ENCODE results near the gene NDRG4. TPM values are rescaled to one million over a fixed set of nuclear protein-coding genes. Genes with fewer than 3 reads are reported as not detected.

NDRG4 gene
- total RNA-seq (62.3 and 80.3 TPM in 2 replicates), polyA plus RNA-seq (48.0 and 54.4 TPM in 2 replicates)

DNA sequence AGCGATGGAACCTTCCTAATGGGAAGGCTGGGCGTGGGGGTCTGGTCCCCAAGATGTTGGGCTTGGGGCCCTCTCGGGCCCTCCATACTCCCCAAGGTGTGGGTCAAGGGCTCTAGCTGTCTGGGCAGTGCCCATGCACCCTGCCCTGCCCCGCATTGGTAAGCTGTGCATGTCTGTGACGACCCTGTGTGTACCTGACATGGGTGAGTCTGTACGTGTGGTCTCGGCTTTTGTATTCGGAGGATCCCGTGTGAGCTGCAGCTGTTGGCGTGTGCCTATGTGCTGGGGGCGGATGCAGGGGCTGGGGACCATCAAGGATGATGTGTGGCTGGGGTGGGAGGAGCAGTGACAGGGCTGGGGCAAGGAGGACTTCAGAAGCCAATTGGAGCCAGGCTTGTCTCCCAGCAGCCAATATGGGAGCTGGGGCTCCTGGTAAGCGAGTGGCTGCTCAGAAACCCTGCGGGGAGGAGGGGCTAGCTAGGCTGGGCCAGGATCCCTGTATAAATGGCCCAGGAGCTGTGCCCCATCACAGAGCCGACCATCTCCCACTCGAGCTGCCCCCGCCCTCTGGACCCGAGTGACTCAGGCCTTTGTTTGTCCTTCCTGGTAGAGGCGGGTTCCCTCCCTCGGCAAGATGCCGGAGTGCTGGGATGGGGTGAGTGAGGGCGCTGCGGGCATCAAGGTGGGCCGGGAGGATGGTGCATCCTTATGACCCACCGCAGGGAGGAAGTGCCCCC lies at the start of gene NDRG4:
TSS of gene NDRG4 (plus strand) at position 529 of the 737 bp plus-strand sequence. CDS start at position 635, 106 bp downstream.
- H3K9me3 ChIP-seq (ENCODE audit: low read depth): no peaks in the 10 kb centered on the region
- peaks cover 3% of the 10 kb centered on the region for H3K4me1 ChIP-seq (ENCODE audit: low read depth)
- no peaks in the 10 kb centered on the region for H3K36me3 ChIP-seq
- no peak within 1 kb of the TSS for H3K27ac ChIP-seq
- peak; percentile 92 for DNase-seq (ENCODE audit: low read depth in 1 of 2, low spot score in 1 of 2)
- TF ChIP-seq CTCF (IDR thresholded peaks at IDR 0.05; ENCODE audit: low read depth, low read length): no peak
- H3K27me3 ChIP-seq: no peaks in the 10 kb centered on the region
- peak within 1 kb of the TSS; percentile 51 for H3K4me3 ChIP-seq

- no peak for TF ChIP-seq CTCF (IDR thresholded peaks at IDR 0.05; ENCODE audit: low read depth, low read length)
- Histone ChIP-seq H3K4me3 (no peak overlapping the region), H3K9me3 (ENCODE audit: low read depth) (no peaks in the 10 kb centered on the region), H3K36me3 (no peaks in the 10 kb centered on the region), H3K27ac (no peak overlapping the region), H3K4me1 (ENCODE audit: low read depth) (peaks cover under 1% of the 10 kb centered on the region), H3K27me3 (no peaks in the 10 kb centered on the region)
- no peak for DNase-seq (ENCODE audit: low read depth in 1 of 2, low spot score in 1 of 2)
Measured at GRCh38 chr16:58450590-58450989, 49.4 kb upstream of the NDRG4 start.

- H3K4me3 ChIP-seq: no peak overlapping the region
- DNase-seq (ENCODE audit: low read depth in 1 of 2, low spot score in 1 of 2): no peak
- no peaks in the 10 kb centered on the region for H3K36me3 ChIP-seq
- H3K9me3 ChIP-seq (ENCODE audit: low read depth): no peaks in the 10 kb centered on the region
- H3K27me3 ChIP-seq: no peaks in the 10 kb centered on the region
- TF ChIP-seq CTCF (IDR thresholded peaks at IDR 0.05; ENCODE audit: low read depth, low read length): no peak
- H3K4me1 ChIP-seq (ENCODE audit: low read depth): peaks cover 7% of the 10 kb centered on the region
- H3K27ac ChIP-seq: no peak overlapping the region
Measured at GRCh38 chr16:58451265-58451689, 48.7 kb upstream of the NDRG4 start.

GRCh38 chr16:58451945-58452401 lies 48.0 kb upstream of the NDRG4 start:
- Histone ChIP-seq H3K4me3 (no peak overlapping the region), H3K4me1 (ENCODE audit: low read depth) (peaks cover 9% of the 10 kb centered on the region), H3K27me3 (no peaks in the 10 kb centered on the region), H3K9me3 (ENCODE audit: low read depth) (no peaks in the 10 kb centered on the region), H3K36me3 (no peaks in the 10 kb centered on the region), H3K27ac (no peak overlapping the region)
- TF ChIP-seq CTCF (IDR thresholded peaks at IDR 0.05; ENCODE audit: low read depth, low read length): no peak
- peak in 1 of 2 donors; percentile 44 for DNase-seq (ENCODE audit: low read depth in 1 of 2, low spot score in 1 of 2)

- no peak for DNase-seq (ENCODE audit: low read depth in 1 of 2, low spot score in 1 of 2)
- H3K27ac ChIP-seq: no peak overlapping the region
- no peak overlapping the region for H3K4me3 ChIP-seq
- TF ChIP-seq CTCF (IDR thresholded peaks at IDR 0.05; ENCODE audit: low read depth, low read length): no peak
- no peaks in the 10 kb centered on the region for H3K9me3 ChIP-seq (ENCODE audit: low read depth)
- H3K36me3 ChIP-seq: no peaks in the 10 kb centered on the region
- peaks cover 9% of the 10 kb centered on the region for H3K4me1 ChIP-seq (ENCODE audit: low read depth)
- no peaks in the 10 kb centered on the region for H3K27me3 ChIP-seq
Measured at GRCh38 chr16:58452640-58453039, 47.3 kb upstream of the NDRG4 start.
